GM18505 (cell line): ENCODE results near the gene LRRC4.

ENCODE experiments used
- ATAC-seq: cut with Tn5 transposase; IDR thresholded peaks from one replicate; pipeline ENCODE4 v1.9.1; 2021; ENCODE audit not compliant: unreplicated experiment
- POLR2A ChIP-seq: IDR thresholded peaks from 4 replicates; pipeline ENCODE4 v1.6.1; 2011; ENCODE audit warnings: borderline replicate concordance; ENCODE audit not compliant: insufficient read depth, insufficient read length; ENCODE audit errors: extremely low read depth

Gene LRRC4

GRCh38 chr7:127980901-127981300 is 50.3 kb downstream of the LRRC4 start:
- no peak for ATAC-seq
- TF ChIP-seq POLR2A = no peak

- ATAC-seq = no peak
- no peak for TF ChIP-seq POLR2A
Observed at GRCh38 chr7:127979728-127980126, 51.5 kb downstream of the LRRC4 start.

- no peak for TF ChIP-seq POLR2A
- ATAC-seq = no peak
Observed at GRCh38 chr7:127979113-127979727, 52.0 kb downstream of the LRRC4 start.

- no peak for TF ChIP-seq POLR2A
- ATAC-seq = no peak
Observed at GRCh38 chr7:127978421-127978820, 52.8 kb downstream of the LRRC4 start.
